Caki2 (cell line): ENCODE measurements around the gene RARRES2. TPM values are rescaled to one million over a fixed set of nuclear protein-coding genes. Genes with fewer than 3 reads are reported as not detected.

Experiments
- DNase-seq: peaks from one replicate; pipeline ENCODE4 v3.0.0-alpha.2; 2015; ENCODE audit warnings: low read depth
- in situ Hi-C: cut with HindIII; loops from 2 replicates; pipeline ENCODE4 v1.10.0; 2016; ENCODE audit warnings: low sequenced_read_pairs, low pct_unique_long_range_greater_than_20kb, mixed read lengths
- total RNA-seq: library from RNA; depleted of rRNA; stranded (reverse); fragments of >200 nt; shearing (Covaris generic); gene quantifications from 2 replicates; pipeline ENCODE4 v1.2.3, GENCODE V29; 2014; ENCODE audit warnings: low replicate concordance

Gene RARRES2
- total RNA-seq, 1 experiment from 2014 or later, result 2.7 TPM

GRCh38 chr7:150345012-150345411 is 3.6 kb upstream of the RARRES2 start:
- in situ Hi-C loops, result no loop called here
- no peak for DNase-seq

- in situ Hi-C loops, result no loop called here
- no peak for DNase-seq
These were observed 2.9 kb upstream of the RARRES2 start for GRCh38 chr7:150344299-150344698.

DNA sequence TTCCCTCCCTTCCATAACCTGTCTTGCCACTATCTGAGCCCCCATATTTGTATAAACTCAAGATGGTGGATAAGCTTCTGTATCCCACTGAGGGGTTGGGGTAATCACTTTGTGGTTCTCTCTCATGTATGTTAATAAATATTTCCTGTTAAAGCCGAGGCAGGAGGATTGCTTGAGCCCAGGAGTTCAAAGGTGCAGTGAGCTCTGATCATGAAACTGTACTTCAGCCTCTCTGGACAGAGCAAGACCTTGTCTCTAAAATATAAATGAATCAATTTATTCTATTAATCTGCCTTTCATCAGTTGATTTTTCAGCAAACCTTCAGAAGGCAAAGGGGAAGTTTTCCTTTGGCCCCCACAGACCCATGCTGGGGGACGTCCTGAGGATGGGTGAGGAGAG is 1.8 kb upstream of the RARRES2 start:
- no peak for DNase-seq
- in situ Hi-C loops, result no loop called here

- in situ Hi-C loops, result no loop called here
- DNase-seq, result no peak
These were observed 636 bp upstream of the RARRES2 start for GRCh38 chr7:150342121-150342408.

- in situ Hi-C loops, result no loop called here
- DNase-seq, result no peak
These were observed 560 bp downstream of the RARRES2 start for GRCh38 chr7:150340875-150341262.

GRCh38 chr7:150340024-150340749 is 1.2 kb downstream of the RARRES2 start:
- in situ Hi-C loops, result no loop called here
- DNase-seq, result peak; percentile 33

DNA sequence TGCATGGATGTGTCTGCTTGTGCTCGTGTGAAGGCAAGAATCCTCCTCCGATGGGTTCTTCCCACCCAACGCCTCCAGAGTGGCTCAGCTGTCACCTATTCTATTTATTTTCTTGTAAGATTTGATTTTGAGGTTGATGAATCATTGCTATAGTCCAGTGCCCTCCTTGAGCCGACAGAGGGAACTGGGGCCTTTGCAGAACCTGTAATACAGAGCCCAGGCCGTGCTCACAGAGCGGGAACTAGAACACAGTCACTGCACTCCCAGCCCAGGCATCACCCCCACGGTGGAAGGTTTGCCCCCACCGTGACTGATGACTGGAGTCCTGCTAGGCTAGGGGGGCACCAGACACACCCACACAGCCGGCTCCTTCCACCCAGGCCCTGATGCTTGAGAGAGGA is 2.0 kb downstream of the RARRES2 start:
- in situ Hi-C loops, result no loop called here
- DNase-seq, result peak; percentile 80

DNA sequence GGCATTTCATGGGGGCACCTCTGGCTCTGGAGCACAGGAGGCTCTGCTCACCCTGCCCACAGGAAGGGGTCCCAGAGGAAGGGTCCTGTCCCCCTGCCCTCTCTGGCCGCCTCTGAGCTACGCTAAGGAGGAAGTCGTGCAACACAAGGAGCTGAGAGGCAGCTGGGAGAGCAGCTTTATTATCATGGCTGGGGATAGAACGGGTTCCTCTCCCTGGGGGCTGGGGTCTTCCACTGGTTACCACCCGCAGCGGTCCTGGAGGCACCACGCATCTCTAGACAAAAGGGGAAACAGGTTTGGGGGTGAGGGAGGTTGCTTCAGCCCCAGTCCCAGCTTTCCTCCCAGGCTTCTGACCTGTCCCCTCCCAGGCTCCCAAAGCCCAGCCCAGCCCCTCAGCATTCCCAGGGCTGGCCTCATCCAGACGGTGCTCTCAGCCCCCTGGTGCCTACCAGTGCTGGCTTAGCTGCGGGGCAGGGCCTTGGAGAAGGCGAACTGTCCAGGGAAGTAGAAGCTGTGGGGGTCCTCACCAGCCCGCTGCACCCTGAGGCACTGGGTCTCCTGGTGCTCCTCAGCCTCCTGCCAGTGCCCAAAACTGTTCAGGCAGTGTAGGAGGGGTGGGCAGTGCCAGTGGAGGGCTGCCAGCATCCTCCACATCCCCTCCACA is 3.1 kb downstream of the RARRES2 start:
- in situ Hi-C loops, result no loop called here
- no peak for DNase-seq

DNA sequence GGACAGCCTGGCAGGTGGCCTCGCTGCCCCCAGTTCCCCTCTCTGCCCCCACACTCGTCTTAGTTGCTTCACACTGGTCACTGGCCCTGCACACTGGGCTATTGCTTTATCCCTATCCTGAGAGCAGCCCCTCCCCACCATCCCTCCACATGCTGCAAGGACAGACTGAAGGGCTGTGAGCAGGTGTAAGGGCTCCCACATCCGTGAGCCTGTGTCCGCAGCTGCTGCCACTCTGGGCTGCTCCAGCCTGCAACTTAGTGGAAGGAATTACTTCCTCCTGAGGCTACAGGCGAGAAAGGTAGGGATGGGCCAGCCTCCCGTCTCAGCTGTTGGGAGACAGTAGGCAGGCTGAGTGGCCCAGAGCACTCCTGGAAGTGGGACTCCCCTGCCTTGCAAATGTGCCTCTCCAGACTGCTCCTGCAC is 3.8 kb downstream of the RARRES2 start:
- in situ Hi-C loops, result no loop called here

GRCh38 chr7:150337179-150337578 is 4.2 kb downstream of the RARRES2 start:
- DNase-seq, result no peak
- in situ Hi-C loops, result no loop called here

More for the DNA sequence above, 3.8 kb downstream of the RARRES2 start:
- no peak for DNase-seq

DNA sequence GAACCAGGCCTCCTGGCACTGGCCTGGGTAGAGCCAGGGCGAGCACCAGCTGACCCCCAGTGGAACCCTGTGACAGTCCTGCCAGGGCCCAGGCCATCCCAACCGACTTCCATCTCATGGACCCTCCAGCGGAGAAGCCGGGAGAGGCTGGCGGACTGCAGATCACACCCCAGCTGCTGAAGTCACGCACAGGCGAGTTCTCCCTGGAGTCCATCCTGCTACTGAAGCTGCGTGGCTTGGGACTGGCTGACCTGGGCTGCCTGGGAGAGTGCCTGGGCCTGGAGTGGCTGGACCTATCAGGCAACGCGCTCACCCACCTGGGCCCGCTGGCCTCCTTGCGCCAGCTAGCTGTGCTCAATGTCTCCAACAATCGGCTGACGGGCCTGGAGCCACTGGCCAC is 4.7 kb downstream of the RARRES2 start:
- in situ Hi-C loops, result no loop called here
- DNase-seq, result no peak

- no peak for DNase-seq
- in situ Hi-C loops, result no loop called here
These were observed 5.7 kb downstream of the RARRES2 start for GRCh38 chr7:150335774-150336112.

DNA sequence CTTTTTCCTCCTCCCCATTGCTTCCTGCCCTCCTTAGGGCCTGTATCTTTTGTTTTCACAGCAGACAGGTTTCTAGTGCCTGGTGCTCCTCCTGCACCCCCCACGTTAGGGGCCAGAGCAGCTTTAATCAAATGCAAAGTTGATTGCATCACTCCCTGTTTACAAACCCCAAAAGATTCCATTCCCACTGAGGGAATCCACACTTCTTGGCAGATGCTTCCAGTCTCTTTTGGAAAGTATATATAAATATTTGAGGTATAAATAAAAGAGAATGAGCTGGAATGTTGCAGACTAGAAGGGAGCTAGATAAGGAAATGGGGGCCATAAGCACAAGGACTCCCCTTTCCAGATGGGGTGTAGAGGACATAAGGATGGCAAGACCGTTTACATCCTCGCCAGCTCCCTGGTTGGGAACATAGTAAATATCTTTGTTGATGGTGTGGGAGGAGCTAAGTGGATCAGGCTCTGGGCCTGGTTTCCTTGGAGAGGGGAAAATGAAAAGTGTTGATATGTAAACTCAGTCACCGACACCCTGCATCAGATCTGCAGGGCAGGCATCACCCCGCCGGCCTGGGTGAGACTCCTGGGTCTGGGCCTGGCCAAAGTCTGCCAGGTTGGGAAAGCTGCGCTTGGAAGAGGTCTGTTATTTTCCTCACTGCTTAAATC is 6.2 kb downstream of the RARRES2 start:
- no peak for DNase-seq

DNA sequence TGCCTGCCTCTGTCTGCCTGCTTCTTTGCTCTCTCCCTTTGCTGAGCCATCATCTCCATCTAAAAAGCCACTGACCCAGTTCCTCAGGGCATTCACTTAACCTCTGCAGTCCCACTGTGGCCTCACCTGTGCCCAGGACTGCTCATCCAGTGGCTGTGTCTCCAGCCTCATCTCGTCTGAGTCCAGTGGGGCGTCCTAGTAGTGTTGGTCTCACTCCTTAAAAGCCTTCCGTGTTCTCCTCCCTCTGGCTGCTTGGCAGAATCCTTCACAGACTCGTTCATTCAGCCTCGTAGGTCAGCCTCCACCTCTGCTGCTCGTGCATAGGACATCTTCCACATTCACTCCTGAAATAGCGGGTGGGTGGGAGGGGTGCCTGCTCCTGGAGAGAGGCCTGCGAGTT is 7.3 kb downstream of the RARRES2 start:
- no peak for DNase-seq
- in situ Hi-C loops, result no loop called here

More for the DNA sequence above, 6.2 kb downstream of the RARRES2 start:
- in situ Hi-C loops, result no loop called here

- in situ Hi-C loops, result no loop called here
- DNase-seq, result no peak
These were observed 7.8 kb downstream of the RARRES2 start for GRCh38 chr7:150333659-150334058.

- in situ Hi-C loops, result no loop called here
- DNase-seq, result no peak
These were observed 8.4 kb downstream of the RARRES2 start for GRCh38 chr7:150332852-150333635.

DNA sequence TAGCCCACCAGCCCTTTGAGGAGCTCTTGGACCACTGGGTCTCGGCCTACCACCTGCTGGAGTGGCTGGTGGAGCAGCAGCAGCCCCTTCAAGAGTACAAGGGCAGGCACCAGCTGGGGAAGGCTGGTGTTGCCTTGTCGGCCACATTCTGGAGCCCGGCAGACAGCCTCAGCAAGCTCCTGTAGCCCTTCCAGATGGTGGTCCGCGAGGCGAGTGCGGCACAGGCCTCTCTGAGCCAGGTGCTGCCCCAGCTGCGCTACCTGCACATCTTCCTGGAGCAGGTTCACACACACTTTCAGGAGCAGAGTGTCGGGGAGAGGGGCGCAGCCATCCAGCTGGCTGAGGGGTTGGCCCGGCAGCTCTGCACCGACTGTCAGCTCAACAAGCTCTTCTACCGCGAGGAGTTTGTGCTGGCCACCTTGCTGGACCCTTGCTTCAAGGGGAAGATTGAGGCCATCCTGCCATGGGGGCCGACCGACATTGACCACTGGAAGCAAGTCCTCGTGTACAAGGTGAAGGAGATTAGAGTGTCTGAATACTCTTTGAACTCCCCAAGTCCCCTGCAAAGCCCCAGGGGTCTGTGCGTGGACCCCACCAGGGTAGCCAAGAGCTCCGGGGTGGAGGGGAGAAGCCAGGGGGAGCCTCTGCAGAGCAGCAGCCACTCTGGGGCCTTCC is 11.1 kb downstream of the RARRES2 start:
- in situ Hi-C loops, result no loop called here
- no peak for DNase-seq

- in situ Hi-C loops, result no loop called here
- DNase-seq, result no peak
These were observed 11.9 kb downstream of the RARRES2 start for GRCh38 chr7:150329331-150330120.
